HCT116 (cell line): Measurements from ENCODE around the gene CACNB2.

Experiments
- EZH2 ChIP-seq: fragments of 200-600 bp; sonication (generic); IDR thresholded peaks from 2 replicates; pipeline ENCODE4 v1.6.1; 2017; ENCODE audit warnings: antibody characterized with exemption, mixed run types
- EZH2phosphoT487 ChIP-seq: fragments of 200-600 bp; IDR thresholded peaks from 2 replicates; pipeline ENCODE4 v1.6.1; 2018; ENCODE audit warnings: antibody characterized with exemption, borderline replicate concordance

GRCh38 chr10:18437486-18437885, 297.3 kb downstream of the CACNB2 start:
- TF ChIP-seq EZH2 (no peak), EZH2phosphoT487 (no peak)
